Glutamatergic neuron (in vitro differentiated cells): Measurements from ENCODE around the gene TEDC1. TPM values are rescaled to one million over a fixed set of nuclear protein-coding genes. Genes with fewer than 3 reads are reported as not detected.

Experiments
- DNase-seq: peaks from one replicate; pipeline ENCODE4 v3.0.0; 2022
- H3K27ac Mint-ChIP-seq: one replicate; pipeline ENCODE4 v1.8.0; 2020; ENCODE audit warnings: mild to moderate bottlenecking, mixed read lengths, inconsistent platforms; ENCODE audit not compliant: unreplicated experiment
- H3K27me3 Mint-ChIP-seq: one replicate; pipeline ENCODE4 v1.8.0; 2020; ENCODE audit warnings: mild to moderate bottlenecking, moderate library complexity, mixed read lengths, inconsistent platforms; ENCODE audit not compliant: unreplicated experiment
- H3K36me3 Mint-ChIP-seq: one replicate; pipeline ENCODE4 v1.8.0; 2020; ENCODE audit warnings: mild to moderate bottlenecking, mixed read lengths, inconsistent platforms; ENCODE audit not compliant: unreplicated experiment
- H3K4me1 Mint-ChIP-seq: one replicate; pipeline ENCODE4 v1.8.0; 2020; ENCODE audit warnings: mild to moderate bottlenecking, low read depth, mixed read lengths, inconsistent platforms; ENCODE audit not compliant: unreplicated experiment
- H3K4me3 Mint-ChIP-seq: one replicate; pipeline ENCODE4 v1.8.0; 2020; ENCODE audit warnings: mild to moderate bottlenecking, mixed read lengths, inconsistent platforms; ENCODE audit not compliant: unreplicated experiment
- H3K9me3 Mint-ChIP-seq: one replicate; pipeline ENCODE4 v1.8.0; 2020; ENCODE audit warnings: mild to moderate bottlenecking, moderate library complexity, mixed read lengths, inconsistent platforms; ENCODE audit not compliant: unreplicated experiment
- CTCF ChIP-seq: fragments of 200-600 bp; sonication (generic); IDR thresholded peaks from one replicate; pipeline ENCODE4 v1.5.0; 2021; ENCODE audit not compliant: partially characterized antibody, unreplicated experiment
- total RNA-seq: library from RNA; stranded (reverse); fragmentation: NEBNext Ultra II Directional; extraction: Animal tissue kit (Norgen Biotek cat#: 25700); gene quantifications from one replicate; pipeline ENCODE4 v1.2.1, GENCODE V29; 2021; ENCODE audit not compliant: unreplicated experiment

TEDC1 gene
- total RNA-seq, 1 donor from 2014 or later = 13.8 TPM

- TF ChIP-seq CTCF = no peak
- DNase-seq = no peak
- H3K9me3 Mint-ChIP-seq = peaks cover 13% of the 10 kb centered on the region
- H3K4me1 Mint-ChIP-seq = no peaks in the 10 kb centered on the region
- H3K4me3 Mint-ChIP-seq = no peak overlapping the region
- peaks cover 15% of the 10 kb centered on the region for H3K27me3 Mint-ChIP-seq
- no peaks in the 10 kb centered on the region for H3K36me3 Mint-ChIP-seq
- H3K27ac Mint-ChIP-seq = no peak overlapping the region
These were observed 45.9 kb downstream of the TEDC1 start for GRCh38 chr14:105536691-105537579.

GRCh38 chr14:105537580-105538474 lies 46.8 kb downstream of the TEDC1 start:
- Mint-ChIP-seq H3K36me3 (no peaks in the 10 kb centered on the region), H3K27me3 (peaks cover 13% of the 10 kb centered on the region), H3K27ac (no peak overlapping the region), H3K4me3 (no peak overlapping the region), H3K4me1 (no peaks in the 10 kb centered on the region), H3K9me3 (peaks cover 13% of the 10 kb centered on the region)
- DNase-seq = peak; percentile 56
- peak; percentile 88 for TF ChIP-seq CTCF

GRCh38 chr14:105538481-105539049 lies 47.5 kb downstream of the TEDC1 start:
- TF ChIP-seq CTCF = no peak
- no peak for DNase-seq
- no peak overlapping the region for H3K4me3 Mint-ChIP-seq
- no peak overlapping the region for H3K27ac Mint-ChIP-seq
- H3K4me1 Mint-ChIP-seq = no peaks in the 10 kb centered on the region
- H3K27me3 Mint-ChIP-seq = peaks cover 8% of the 10 kb centered on the region
- H3K9me3 Mint-ChIP-seq = peaks cover 11% of the 10 kb centered on the region
- no peaks in the 10 kb centered on the region for H3K36me3 Mint-ChIP-seq

GRCh38 chr14:105540811-105541210 lies 49.8 kb downstream of the TEDC1 start:
- peaks cover 8% of the 10 kb centered on the region for H3K9me3 Mint-ChIP-seq
- TF ChIP-seq CTCF = no peak
- no peak overlapping the region for H3K4me3 Mint-ChIP-seq
- peaks cover 4% of the 10 kb centered on the region for H3K27me3 Mint-ChIP-seq
- DNase-seq = no peak
- H3K4me1 Mint-ChIP-seq = no peaks in the 10 kb centered on the region
- no peak overlapping the region for H3K27ac Mint-ChIP-seq
- H3K36me3 Mint-ChIP-seq = no peaks in the 10 kb centered on the region
